Measurements from ENCODE around the gene PRKCA. TPM values are rescaled to one million over a fixed set of nuclear protein-coding genes. Genes with fewer than 3 reads are reported as not detected.
"Not testable (repeated sequence)": the region's sequence is repeated elsewhere in the genome, so short reads cannot be mapped to it uniquely, and the experiment has no call there.

Gene PRKCA
- total and polyA plus RNA-seq, 2 donors (not counting 3 experiments of a cell fraction or from before 2014, with no cell fraction given): 7.5 to 34.2 TPM

- Histone ChIP-seq H3K27me3 (ENCODE audit: control insufficient read depth in 2 of 2, insufficient read depth in 2 of 2, low read length in 2 of 2) (no peaks in the 10 kb centered on the region), H3K36me3 (ENCODE audit: control insufficient read depth in 2 of 2, extremely low read depth in 1 of 2, insufficient read depth in 2 of 2, low read length in 2 of 2) (no peaks in the 10 kb centered on the region), H3K4me3 (replicated peaks in 1 of 3; ENCODE audit: insufficient read depth in 1 of 3, low read depth in 1 of 3, low read length in 3 of 3) (no peak overlapping the region), H3K79me2 (ENCODE audit: control insufficient read depth, insufficient read depth, low read length) (no peaks in the 10 kb centered on the region), H3K9ac (replicated peaks; ENCODE audit: extremely low read depth, insufficient read depth, low read length) (no peak overlapping the region), H3K27ac (ENCODE audit: insufficient read depth, low read depth, low read length) (no peak overlapping the region), H3K9me1 (replicated peaks; ENCODE audit: control insufficient read depth, extremely low read depth, insufficient read depth, low read length) (no peaks in the 10 kb centered on the region), H3K9me3 (replicated peaks; ENCODE audit: control insufficient read depth, insufficient read depth, low read length) (no peaks in the 10 kb centered on the region), H3K4me2 (ENCODE audit: insufficient read depth, low read length) (no peak overlapping the region), H4K20me1 (replicated peaks; ENCODE audit: control insufficient read depth, extremely low read depth, insufficient read depth, low read length) (no peaks in the 10 kb centered on the region), H3K4me1 (ENCODE audit: control insufficient read depth, extremely low read depth, insufficient read depth, low read length) (peaks cover under 1% of the 10 kb centered on the region), H2AFZ (ENCODE audit: low read depth, low read length) (no peak overlapping the region)
- intact Hi-C loops (cut with micrococcal nuclease): no loop called here
- CTCF ChIA-PET: interaction anchor here (1.0 to 1.5 kb wide), 5 partner anchors 9 to 271 kb away, joined by 3 to 5 read pairs (median 3); no protein-coding TSS in a partner anchor
- FAIRE-seq (no peak), DNase-seq (ENCODE audit: low read depth, low spot score) (no peak)
- dilution Hi-C loops (cut with MboI; ENCODE audit: extremely low pct_ligation_motif_present, low sequenced_read_pairs): no loop called here
- POLR2A ChIA-PET: no interaction called here
- no TSS peak for BruUV-seq (replicated peaks)
- no peak for TF ChIP-seq MAX (IDR thresholded peaks at IDR 0.05; ENCODE audit: insufficient read depth, insufficient read length)
- TF ChIP-seq CTCF (IDR thresholded peaks at IDR 0.05; ENCODE audit: extremely low read depth in 1 of 2, insufficient read depth in 1 of 2, low read depth in 1 of 2, low read length in 2 of 2): no peak
- TF ChIP-seq JUN (IDR thresholded peaks at IDR 0.05; ENCODE audit: borderline replicate concordance, insufficient read depth, insufficient read length, low read depth): no peak
- TF ChIP-seq GATA2 (IDR thresholded peaks at IDR 0.05; ENCODE audit: insufficient read depth, insufficient read length, low read depth, low read length): no peak
- TF ChIP-seq MYC (IDR thresholded peaks at IDR 0.05; ENCODE audit: low read depth, low read length): no peak
- no peak for TF ChIP-seq EZH2 (IDR thresholded peaks at IDR 0.05; ENCODE audit: borderline replicate concordance, low read depth, low read length, severe bottlenecking)
- TF ChIP-seq POLR2AphosphoS5 (IDR thresholded peaks at IDR 0.05; ENCODE audit: insufficient read depth, low read depth, low read length): no peak
- no peak for TF ChIP-seq POLR2A (IDR thresholded peaks at IDR 0.05; ENCODE audit: low read depth, low read length)
- no peak for TF ChIP-seq FOS (IDR thresholded peaks at IDR 0.05; ENCODE audit: borderline replicate concordance, insufficient read depth, low read length)
Measured at GRCh38 chr17:66296289-66296725, 6.1 kb upstream of the PRKCA start.

- not testable (repeated sequence) for FAIRE-seq
Measured at GRCh38 chr17:66297443-66297842, 5.0 kb upstream of the PRKCA start.

More at GRCh38 chr17:66297443-66297842, 5.0 kb upstream of the PRKCA start:
- H3K4me2 ChIP-seq (ENCODE audit: insufficient read depth, low read length); H3K4me1 ChIP-seq (ENCODE audit: control insufficient read depth, extremely low read depth, insufficient read depth, low read length); H3K79me2 ChIP-seq (ENCODE audit: control insufficient read depth, insufficient read depth, low read length); dilution Hi-C loops (cut with MboI; ENCODE audit: extremely low pct_ligation_motif_present, low sequenced_read_pairs); H3K4me3 ChIP-seq (replicated peaks in 1 of 3; ENCODE audit: insufficient read depth in 1 of 3, low read depth in 1 of 3, low read length in 3 of 3); H3K9ac ChIP-seq (replicated peaks; ENCODE audit: extremely low read depth, insufficient read depth, low read length); DNase-seq (ENCODE audit: low read depth, low spot score); BruUV-seq (replicated peaks); POLR2A ChIA-PET; H3K9me1 ChIP-seq (replicated peaks; ENCODE audit: control insufficient read depth, extremely low read depth, insufficient read depth, low read length); H4K20me1 ChIP-seq (replicated peaks; ENCODE audit: control insufficient read depth, extremely low read depth, insufficient read depth, low read length); intact Hi-C loops (cut with micrococcal nuclease); H3K27ac ChIP-seq (ENCODE audit: insufficient read depth, low read depth, low read length); H3K36me3 ChIP-seq (ENCODE audit: control insufficient read depth in 2 of 2, extremely low read depth in 1 of 2, insufficient read depth in 2 of 2, low read length in 2 of 2); H3K27me3 ChIP-seq (ENCODE audit: control insufficient read depth in 2 of 2, insufficient read depth in 2 of 2, low read length in 2 of 2); CTCF ChIA-PET; H3K9me3 ChIP-seq (replicated peaks; ENCODE audit: control insufficient read depth, insufficient read depth, low read length); H2AFZ ChIP-seq (ENCODE audit: low read depth, low read length): not testable (repeated sequence)

All from endothelial cell of umbilical vein (primary cell).